HCT116 (cell line): Measurements from ENCODE around the gene CATSPERE. TPM values are rescaled to one million over a fixed set of nuclear protein-coding genes. Genes with fewer than 3 reads are reported as not detected.

Experiments
- ATAC-seq: fragments of 200-7000 bp; cut with Tn5 transposase; 2 replicates; pipeline ENCODE4 v1.9.1; 2020; ENCODE audit warnings: mild to moderate bottlenecking, moderate library complexity
- BruUV-seq: library from RNA; stranded (reverse); fragments of 400-500 nt; replicated peaks from 2 replicates; lab custom pipeline; 2021; lab: Mats Ljungman, UMichigan
- CTCF ChIA-PET: fragments of 300-600 bp; sonication (Branson Sonifier 250); formaldehyde crosslinking; loops from one replicate; lab custom pipeline; 2021; ENCODE audit warnings: antibody characterized with exemption; lab: Charles Lee
- POLR2A ChIA-PET: fragments of 300-600, 350-600 bp; sonication (Branson Sonifier 250); formaldehyde crosslinking; loops from one replicate; lab custom pipeline; 2021; ENCODE audit warnings: antibody characterized with exemption; lab: Charles Lee
- RAD21 ChIA-PET, 2 experiments: fragments of 300-600 bp; sonication (Branson Sonifier 250); formaldehyde crosslinking; loops; one replicate each; lab custom pipeline; 2023; ENCODE audit warnings: low total read pairs in 2 of 2; ENCODE audit not compliant: uncharacterized antibody in 2 of 2, unreplicated experiment in 2 of 2, low non-redundant PET in 1 of 2; lab: Charles Lee
- DNase-seq: peaks from one replicate; pipeline ENCODE4 v3.0.0-alpha.2; 2010; ENCODE audit warnings: low read depth, low spot score
- H2AFZ ChIP-seq: fragments of 200-600 bp; shearing (Covaris generic), sonication (generic); 2 replicates; pipeline ENCODE4 v1.6.1; 2017; ENCODE audit warnings: low read depth, mixed run types, mixed read lengths, antibody characterized with exemption, low read length; ENCODE audit not compliant: poor library complexity, severe bottlenecking
- H3K27ac ChIP-seq: 2 replicates; pipeline ENCODE4 v1.5.1; 2012; ENCODE audit warnings: low read depth, low read length
- H3K27me3 ChIP-seq: fragments of 200-600 bp; sonication (generic); 2 replicates; pipeline ENCODE4 v1.6.1; 2016; ENCODE audit warnings: mixed run types, low read length, mixed read lengths; ENCODE audit not compliant: insufficient read depth
- H3K36me3 ChIP-seq, 2 experiments: fragments of 200-500 bp in 1 of 2; fragments of 200-600 bp in 1 of 2; sonication (Bioruptor generic) in 1 of 2; sonication (generic) in 1 of 2; 2 replicates each; pipeline versions ENCODE4 v1.5.1 to v1.6.1; 2014 to 2016; ENCODE audit warnings: low read length in 2 of 2, inconsistent platforms in 1 of 2, mixed read lengths in 1 of 2, mixed run types in 1 of 2; ENCODE audit not compliant: insufficient read depth in 2 of 2, control insufficient read depth in 1 of 2
- H3K4me1 ChIP-seq, 2 experiments: fragments of 200-600 bp in 1 of 2; sonication (generic) in 1 of 2; 2 replicates each; pipeline versions ENCODE4 v1.5.1 to v1.6.1; 2012 to 2017; ENCODE audit warnings: low read length in 2 of 2, inconsistent platforms in 1 of 2, mild to moderate bottlenecking in 1 of 2, mixed read lengths in 1 of 2, mixed run types in 1 of 2, moderate library complexity in 1 of 2; ENCODE audit not compliant: insufficient read depth in 2 of 2, control insufficient read depth in 1 of 2
- H3K4me2 ChIP-seq: fragments of 200-600 bp; sonication (generic); 2 replicates; pipeline ENCODE4 v1.6.1; 2017; ENCODE audit warnings: mixed run types, low read length, mixed read lengths
- H3K4me3 ChIP-seq, 2 experiments: fragments of 200-600 bp in 1 of 2; sonication (generic) in 1 of 2; replicated peaks in 1 of 2; 2 replicates each; pipeline ENCODE4 v1.5.1; 2011 to 2016; ENCODE audit warnings: low read length in 2 of 2, control low read depth in 1 of 2, low read depth in 1 of 2, mild to moderate bottlenecking in 1 of 2, mixed read lengths in 1 of 2, mixed run types in 1 of 2
- H3K79me2 ChIP-seq: fragments of 200-600 bp; sonication (generic); 2 replicates; pipeline ENCODE4 v1.6.1; 2017; ENCODE audit warnings: mild to moderate bottlenecking, mixed run types, low read length, moderate library complexity, mixed read lengths; ENCODE audit not compliant: insufficient read depth
- H3K9ac ChIP-seq: fragments of 200-600 bp; sonication (generic); 2 replicates; pipeline ENCODE4 v1.6.1; 2016; ENCODE audit warnings: low read length, mixed read lengths
- H3K9me2 ChIP-seq: fragments of 200-600 bp; sonication (generic), shearing (Covaris generic); 2 replicates; pipeline ENCODE4 v1.6.1; 2017; ENCODE audit warnings: mixed run types, mild to moderate bottlenecking, moderate library complexity; ENCODE audit not compliant: insufficient read depth
- H3K9me3 ChIP-seq, 2 experiments: fragments of 200-500 bp in 1 of 2; fragments of 200-600 bp in 1 of 2; sonication (Bioruptor generic) in 1 of 2; sonication (generic) in 1 of 2; 2 replicates each; pipeline ENCODE4 v1.6.1; 2014 to 2017; ENCODE audit warnings: low read length in 2 of 2, mixed read lengths in 2 of 2, inconsistent platforms in 1 of 2, low read depth in 1 of 2, mild to moderate bottlenecking in 1 of 2, mixed run types in 1 of 2, moderate library complexity in 1 of 2; ENCODE audit not compliant: control insufficient read depth in 1 of 2, insufficient read depth in 1 of 2
- H4K20me1 ChIP-seq: fragments of 200-600 bp; sonication (generic), shearing (Covaris generic); 2 replicates; pipeline ENCODE4 v1.6.1; 2017; ENCODE audit warnings: mixed run types, mild to moderate bottlenecking, moderate library complexity; ENCODE audit not compliant: insufficient read depth
- CEBPB ChIP-seq: IDR thresholded peaks from 2 replicates; pipeline ENCODE4 v1.6.1; 2012; ENCODE audit warnings: low read depth
- CTCF ChIP-seq, 3 experiments: fragments of 200-600 bp in 1 of 3; sonication (generic) in 1 of 3; IDR thresholded peaks in 2 of 3; conservative IDR thresholded peaks in 1 of 3; 2 replicates each; pipeline ENCODE4 v1.5.1; 2012 to 2017; ENCODE audit warnings: low read depth in 2 of 3, low read length in 2 of 3, antibody characterized with exemption in 1 of 3, borderline replicate concordance in 1 of 3, control low read depth in 1 of 3, mild to moderate bottlenecking in 1 of 3, mixed read lengths in 1 of 3, mixed run types in 1 of 3, moderate library complexity in 1 of 3; ENCODE audit not compliant: insufficient read depth in 1 of 3
- EGR1 ChIP-seq: IDR thresholded peaks from 2 replicates; pipeline ENCODE4 v1.6.1; 2012; ENCODE audit warnings: low read depth
- EZH2phosphoT487 ChIP-seq: fragments of 200-600 bp; IDR thresholded peaks from 2 replicates; pipeline ENCODE4 v1.6.1; 2018; ENCODE audit warnings: antibody characterized with exemption, borderline replicate concordance
- MAX ChIP-seq: IDR thresholded peaks from 2 replicates; pipeline ENCODE4 v1.6.1; 2012
- POLR2AphosphoS5 ChIP-seq: IDR thresholded peaks from 2 replicates; pipeline ENCODE4 v1.6.1; 2011; ENCODE audit warnings: mild to moderate bottlenecking, low read depth, low read length, moderate library complexity
- RAD21 ChIP-seq: IDR thresholded peaks from 2 replicates; pipeline ENCODE4 v1.6.1; 2012; ENCODE audit warnings: low read depth, mild to moderate bottlenecking
- SRF ChIP-seq: IDR thresholded peaks from 2 replicates; pipeline ENCODE4 v1.6.1; 2012; ENCODE audit warnings: low read depth
- YY1 ChIP-seq: IDR thresholded peaks from 2 replicates; pipeline ENCODE4 v1.6.1; 2011; ENCODE audit warnings: low read length, low read depth, moderate library complexity, mild to moderate bottlenecking; ENCODE audit not compliant: insufficient replicate concordance; ENCODE audit errors: extremely low read depth
- ZFX ChIP-seq: fragments of 450-650 bp; IDR thresholded peaks from 2 replicates; pipeline ENCODE4 v1.6.1; 2017
- intact Hi-C: fragments of 100-400 bp; cut with micrococcal nuclease; formaldehyde crosslinking; loops from 2 replicates; pipeline ENCODE4 v1.10.0; 2022
- total RNA-seq: library from RNA; stranded (reverse); gene quantifications from one replicate; pipeline ENCODE4 v1.2.1, GENCODE V29; 2021; ENCODE audit not compliant: unreplicated experiment

Gene CATSPERE
- total RNA-seq, 1 experiment from 2014 or later, result 0.34 TPM

GRCh38 chr1:244447024-244447423, 14.0 kb upstream of the CATSPERE start:
- ChIA-PET RAD21 (no interaction called here), POLR2A (no interaction called here), CTCF (no interaction called here)
- ATAC-seq (no peak), DNase-seq (no peak)
- H3K4me3 ChIP-seq, result no peak overlapping the region
- H3K9me2 ChIP-seq, result no peaks in the 10 kb centered on the region
- BruUV-seq, result no TSS peak
- no peak overlapping the region for H3K27ac ChIP-seq
- H3K9ac ChIP-seq, result no peak overlapping the region
- H3K79me2 ChIP-seq, result peaks cover 95% of the 10 kb centered on the region
- no peaks in the 10 kb centered on the region for H3K27me3 ChIP-seq
- H3K9me3 ChIP-seq, result no peaks in the 10 kb centered on the region
- H2AFZ ChIP-seq, result no peak overlapping the region
- no peak overlapping the region for H3K4me2 ChIP-seq
- peaks cover 4 to 9% of the 10 kb centered on the region in 2 experiments; a peak in 3 of 4 replicates for H3K4me1 ChIP-seq
- H4K20me1 ChIP-seq, result peaks cover 4% of the 10 kb centered on the region; the same call in 1 of the 2 replicates
- TF ChIP-seq EGR1, result no peak
- TF ChIP-seq POLR2AphosphoS5, result no peak
- no peak for TF ChIP-seq MAX
- no peak for TF ChIP-seq SRF
- peaks cover 3 to 17% of the 10 kb centered on the region in 2 experiments; a peak in 2 of 4 replicates for H3K36me3 ChIP-seq
- intact Hi-C loops, result no loop called here

- no peaks in the 10 kb centered on the region for H3K27me3 ChIP-seq
- H3K9me3 ChIP-seq, result no peaks in the 10 kb centered on the region
- no peak overlapping the region for H3K4me3 ChIP-seq
- H3K9ac ChIP-seq, result no peak overlapping the region
- intact Hi-C loops, result no loop called here
- CTCF ChIA-PET, result no interaction called here
- RAD21 ChIA-PET, result no interaction called here
- H2AFZ ChIP-seq, result no peak overlapping the region
- ATAC-seq, result no peak
- H4K20me1 ChIP-seq, result peaks cover 4% of the 10 kb centered on the region; the same call in 1 of the 2 replicates
- TF ChIP-seq RAD21 (no peak), YY1 (no peak), EGR1 (no peak), EZH2phosphoT487 (no peak), CTCF (IDR thresholded peaks at IDR 0.05 in 2 of 3, conservative IDR thresholded peaks at IDR 0.05 in 1 of 3; ENCODE audit: borderline replicate concordance in 1 of 3, insufficient read depth in 1 of 3, low read depth in 2 of 3, low read length in 2 of 3) (no peak), CEBPB (no peak), ZFX (no peak), POLR2AphosphoS5 (no peak)
- H3K36me3 ChIP-seq, result peaks cover 3 to 17% of the 10 kb centered on the region in 2 experiments; a peak in 2 of 4 replicates
- POLR2A ChIA-PET, result no interaction called here
- BruUV-seq, result no TSS peak
- peaks cover 90% of the 10 kb centered on the region for H3K79me2 ChIP-seq
- H3K4me2 ChIP-seq, result no peak overlapping the region
- DNase-seq, result no peak
- H3K4me1 ChIP-seq, result peaks cover 4 to 13% of the 10 kb centered on the region in 2 experiments; a peak in 3 of 4 replicates
- no peaks in the 10 kb centered on the region for H3K9me2 ChIP-seq
- H3K27ac ChIP-seq, result no peak overlapping the region
These were observed 13.5 kb upstream of the CATSPERE start for GRCh38 chr1:244447552-244447951.
